ENCODE measurements around the gene GTPBP6.
"Not testable (repeated sequence)": the region's sequence is repeated elsewhere in the genome, so short reads cannot be mapped to it uniquely, and the experiment has no call there.

Gene GTPBP6

DNA sequence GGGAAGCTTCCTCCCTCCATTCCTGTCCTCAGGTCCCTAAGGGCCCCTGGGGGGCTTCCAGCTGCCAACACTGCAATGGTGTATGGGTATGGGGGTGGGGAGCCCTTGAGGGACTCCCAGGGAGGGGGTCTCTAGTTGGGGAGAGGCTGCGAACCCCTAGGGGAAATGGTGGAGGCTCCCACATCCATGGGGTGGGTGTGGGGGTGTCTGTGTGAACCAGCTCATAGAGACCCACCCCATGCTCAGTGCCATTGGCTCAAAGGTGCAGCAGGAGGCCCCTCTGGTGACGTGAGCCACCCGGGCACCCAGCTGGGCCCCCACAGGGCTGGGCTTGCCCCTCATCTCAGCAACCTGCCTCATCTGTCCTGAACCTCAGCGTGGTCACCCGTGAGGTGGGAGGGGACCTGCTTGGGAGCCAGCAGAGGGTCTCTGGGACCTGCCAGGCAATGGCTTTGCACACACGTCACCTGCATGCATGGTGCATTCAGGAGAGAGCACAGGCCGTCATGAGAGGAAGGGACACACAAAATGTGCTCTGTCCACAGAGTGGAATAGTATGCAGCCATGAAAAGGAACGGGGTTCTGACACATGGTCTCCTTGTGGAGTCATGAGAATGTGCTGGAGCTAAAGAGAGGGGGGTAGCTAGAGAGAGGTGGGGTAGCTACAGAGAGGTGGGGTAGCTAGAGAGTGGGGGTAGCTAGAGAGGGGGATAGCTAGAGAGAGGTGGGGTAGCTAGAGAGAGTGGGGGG, 60.1 kb downstream of the GTPBP6 start:
- Histone ChIP-seq H3K23ac (ENCODE audit: low read depth, low read length, poor library complexity) (peak overlapping the region; percentile 29), H4K91ac (ENCODE audit: low read depth, low read length, poor library complexity) (no peak overlapping the region), H4K8ac (ENCODE audit: low read depth, low read length) (no peak overlapping the region), H3K4ac (ENCODE audit: low read length) (no peak overlapping the region), H3K18ac (ENCODE audit: low read length) (peak overlapping the region; percentile 76), H3K4me2 (ENCODE audit: insufficient read depth, low read length, poor library complexity, severe bottlenecking) (no peak overlapping the region), H2BK120ac (ENCODE audit: low read depth, low read length) (no peak overlapping the region), H2BK5ac (ENCODE audit: low read length) (peak overlapping the region; percentile 82), H2BK12ac (ENCODE audit: low read length) (no peak overlapping the region), H3K4me3 (ENCODE audit: low read length in 2 of 2) (no peak overlapping the region), H3K4me1 (ENCODE audit: control insufficient read depth in 2 of 2, insufficient read depth in 1 of 2, low read depth in 1 of 2, low read length in 2 of 2) (peaks cover 0 to 5% of the 10 kb centered on the region in 2 donors), H2BK15ac (ENCODE audit: low read length) (no peak overlapping the region), H3K9me3 (replicated peaks in 1 of 2; ENCODE audit: control insufficient read depth in 2 of 2, insufficient read depth in 1 of 2, low read depth in 1 of 2, low read length in 2 of 2) (peaks cover 0 to 2% of the 10 kb centered on the region in 2 donors), H3K9ac (ENCODE audit: low read depth, low read length, poor library complexity) (no peak overlapping the region), H3K36me3 (replicated peaks in 1 of 2; ENCODE audit: control insufficient read depth in 2 of 2, insufficient read depth in 2 of 2, low read length in 2 of 2) (no peaks in the 10 kb centered on the region), H2AFZ (ENCODE audit: low read length) (no peak overlapping the region), H2AK5ac (ENCODE audit: low read depth, low read length) (peak overlapping the region; percentile 98), H3K14ac (ENCODE audit: low read length) (peak overlapping the region; percentile 84), H3K27me3 (ENCODE audit: control insufficient read depth in 3 of 3, insufficient read depth in 3 of 3, low read depth in 1 of 3, low read length in 3 of 3) (no peaks in the 10 kb centered on the region), H3K79me1 (ENCODE audit: low read depth, low read length) (no peaks in the 10 kb centered on the region), H3K27ac (replicated peaks; ENCODE audit: low read length) (no peak overlapping the region)
- DNase-seq (ENCODE audit: low spot score) = no peak
- WGBS, 2 donors (ENCODE audit: extremely low coverage in 2 of 2, insufficient read length in 2 of 2, insufficient replicate concordance in 1 of 2) = no CpG with 5 or more reads among the region's 8 CpGs

DNA sequence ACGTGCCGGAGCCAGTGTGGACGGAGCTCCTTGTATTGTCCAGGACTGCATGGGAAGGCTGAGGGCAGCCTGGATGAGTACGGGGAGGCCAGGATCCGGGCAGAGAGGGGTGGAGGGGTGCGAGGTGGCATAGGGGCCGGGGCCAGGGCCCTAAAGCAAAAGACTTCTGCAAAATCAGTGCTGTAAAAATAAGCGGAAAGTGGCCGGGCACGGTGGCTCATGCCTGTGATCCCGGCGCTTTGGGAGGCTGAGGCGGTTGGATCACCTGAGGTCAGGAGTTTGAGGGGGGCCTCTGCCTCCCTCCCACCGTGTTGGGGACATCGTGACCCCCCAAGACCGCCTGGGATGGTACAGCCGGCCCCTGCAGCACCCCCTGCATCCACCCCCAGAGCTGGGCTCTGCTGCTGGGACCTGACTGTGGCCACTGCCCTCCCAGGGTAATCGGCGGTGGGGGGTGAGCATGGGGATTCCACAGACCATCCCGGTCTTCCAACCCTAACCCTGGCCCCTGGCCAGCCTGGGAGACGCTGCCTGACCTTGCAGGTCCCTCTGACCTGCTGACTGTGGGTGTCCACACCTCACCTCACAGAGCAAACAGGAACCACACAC, 60.8 kb downstream of the GTPBP6 start:
- Histone ChIP-seq H3K4me2 (ENCODE audit: insufficient read depth, low read length, poor library complexity, severe bottlenecking) (no peak overlapping the region), H4K91ac (ENCODE audit: low read depth, low read length, poor library complexity) (no peak overlapping the region), H3K4ac (ENCODE audit: low read length) (no peak overlapping the region), H3K4me3 (ENCODE audit: low read length in 2 of 2) (no peak overlapping the region), H2AFZ (ENCODE audit: low read length) (no peak overlapping the region), H2BK120ac (ENCODE audit: low read depth, low read length) (no peak overlapping the region), H2AK5ac (ENCODE audit: low read depth, low read length) (peak overlapping the region; percentile 98), H2BK12ac (ENCODE audit: low read length) (no peak overlapping the region), H3K4me1 (ENCODE audit: control insufficient read depth in 2 of 2, insufficient read depth in 1 of 2, low read depth in 1 of 2, low read length in 2 of 2) (peaks cover 0 to 5% of the 10 kb centered on the region in 2 donors), H4K8ac (ENCODE audit: low read depth, low read length) (no peak overlapping the region), H3K23ac (ENCODE audit: low read depth, low read length, poor library complexity) (no peak overlapping the region), H2BK5ac (ENCODE audit: low read length) (peak overlapping the region; percentile 82), H3K27me3 (ENCODE audit: control insufficient read depth in 3 of 3, insufficient read depth in 3 of 3, low read depth in 1 of 3, low read length in 3 of 3) (no peaks in the 10 kb centered on the region), H3K27ac (replicated peaks; ENCODE audit: low read length) (no peak overlapping the region), H3K36me3 (replicated peaks in 1 of 2; ENCODE audit: control insufficient read depth in 2 of 2, insufficient read depth in 2 of 2, low read length in 2 of 2) (no peaks in the 10 kb centered on the region), H2BK15ac (ENCODE audit: low read length) (no peak overlapping the region), H3K18ac (ENCODE audit: low read length) (peak overlapping the region; percentile 76), H3K9ac (ENCODE audit: low read depth, low read length, poor library complexity) (no peak overlapping the region), H3K14ac (ENCODE audit: low read length) (no peak overlapping the region), H3K79me1 (ENCODE audit: low read depth, low read length) (no peaks in the 10 kb centered on the region), H3K9me3 (replicated peaks in 1 of 2; ENCODE audit: control insufficient read depth in 2 of 2, insufficient read depth in 1 of 2, low read depth in 1 of 2, low read length in 2 of 2) (peaks cover 0 to 2% of the 10 kb centered on the region in 2 donors)
- no CpG with 5 or more reads among the region's 21 CpGs for WGBS, 2 donors (ENCODE audit: extremely low coverage in 2 of 2, insufficient read length in 2 of 2, insufficient replicate concordance in 1 of 2)
- no peak for DNase-seq (ENCODE audit: low spot score)

DNA sequence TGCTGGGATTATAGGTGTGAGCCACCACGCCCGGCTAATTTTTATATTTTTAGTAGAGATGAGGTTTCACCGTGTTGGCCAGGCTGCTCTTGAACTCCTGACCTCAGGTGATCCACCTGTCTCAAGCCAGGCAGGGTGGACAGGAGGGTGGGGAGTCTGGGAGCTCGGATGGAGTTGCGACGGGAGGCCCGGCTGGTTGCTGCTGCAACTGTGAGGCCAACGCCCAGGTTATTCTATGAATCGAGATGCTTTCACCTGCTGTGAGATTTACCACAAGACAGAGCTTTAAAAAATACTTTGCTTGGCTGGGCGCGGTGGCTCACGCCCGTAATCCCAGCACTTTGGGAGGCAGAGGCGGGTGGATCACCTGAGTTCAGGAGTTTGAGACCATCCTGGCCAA, 61.5 kb downstream of the GTPBP6 start:
- H2BK5ac ChIP-seq (ENCODE audit: low read length); H3K23ac ChIP-seq (ENCODE audit: low read depth, low read length, poor library complexity); H3K14ac ChIP-seq (ENCODE audit: low read length); H4K8ac ChIP-seq (ENCODE audit: low read depth, low read length); H3K9ac ChIP-seq (ENCODE audit: low read depth, low read length, poor library complexity); H3K79me1 ChIP-seq (ENCODE audit: low read depth, low read length); H2BK15ac ChIP-seq (ENCODE audit: low read length); H3K27me3 ChIP-seq (ENCODE audit: control insufficient read depth in 3 of 3, insufficient read depth in 3 of 3, low read depth in 1 of 3, low read length in 3 of 3); H3K4ac ChIP-seq (ENCODE audit: low read length); H2BK12ac ChIP-seq (ENCODE audit: low read length); H3K4me3 ChIP-seq (ENCODE audit: low read length in 2 of 2); H3K18ac ChIP-seq (ENCODE audit: low read length); H3K9me3 ChIP-seq (replicated peaks in 1 of 2; ENCODE audit: control insufficient read depth in 2 of 2, insufficient read depth in 1 of 2, low read depth in 1 of 2, low read length in 2 of 2); H3K4me1 ChIP-seq (ENCODE audit: control insufficient read depth in 2 of 2, insufficient read depth in 1 of 2, low read depth in 1 of 2, low read length in 2 of 2); DNase-seq (ENCODE audit: low spot score); H2AFZ ChIP-seq (ENCODE audit: low read length); H3K4me2 ChIP-seq (ENCODE audit: insufficient read depth, low read length, poor library complexity, severe bottlenecking); H2BK120ac ChIP-seq (ENCODE audit: low read depth, low read length); H3K27ac ChIP-seq (replicated peaks; ENCODE audit: low read length); H4K91ac ChIP-seq (ENCODE audit: low read depth, low read length, poor library complexity); H2AK5ac ChIP-seq (ENCODE audit: low read depth, low read length); H3K36me3 ChIP-seq (replicated peaks in 1 of 2; ENCODE audit: control insufficient read depth in 2 of 2, insufficient read depth in 2 of 2, low read length in 2 of 2): not testable (repeated sequence)
- no CpG with 5 or more reads among the region's 14 CpGs for WGBS, 2 donors (ENCODE audit: extremely low coverage in 2 of 2, insufficient read length in 2 of 2, insufficient replicate concordance in 1 of 2)

DNA sequence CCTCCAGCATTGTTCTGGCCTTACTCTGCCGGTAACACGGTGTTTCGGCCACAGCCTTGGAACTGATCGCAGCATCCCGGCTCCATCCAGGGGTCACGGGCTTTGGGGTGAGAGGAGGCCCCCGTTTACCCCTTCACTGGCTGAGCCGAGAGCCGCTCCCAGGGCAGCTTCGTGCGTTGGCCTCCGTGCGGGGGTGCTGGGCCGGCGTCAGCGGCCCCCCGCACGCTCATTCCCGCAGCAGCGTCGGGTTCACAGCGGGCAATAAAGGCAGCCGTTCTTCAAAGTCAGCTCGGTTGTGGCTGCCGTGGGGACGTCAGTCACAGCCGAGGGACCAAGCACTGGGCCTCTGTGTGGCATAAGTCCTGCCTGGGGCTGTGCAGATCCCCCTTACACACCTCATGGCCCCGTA, 62.7 kb downstream of the GTPBP6 start:
- Histone ChIP-seq H3K9ac (ENCODE audit: low read depth, low read length, poor library complexity) (no peak overlapping the region), H3K36me3 (replicated peaks in 1 of 2; ENCODE audit: control insufficient read depth in 2 of 2, insufficient read depth in 2 of 2, low read length in 2 of 2) (no peaks in the 10 kb centered on the region), H3K27ac (replicated peaks; ENCODE audit: low read length) (no peak overlapping the region), H2AFZ (ENCODE audit: low read length) (peak overlapping the region; percentile 22), H3K4me1 (ENCODE audit: control insufficient read depth in 2 of 2, insufficient read depth in 1 of 2, low read depth in 1 of 2, low read length in 2 of 2) (no peaks in the 10 kb centered on the region), H3K27me3 (ENCODE audit: control insufficient read depth in 3 of 3, insufficient read depth in 3 of 3, low read depth in 1 of 3, low read length in 3 of 3) (no peaks in the 10 kb centered on the region), H4K91ac (ENCODE audit: low read depth, low read length, poor library complexity) (no peak overlapping the region), H3K9me3 (replicated peaks in 1 of 2; ENCODE audit: control insufficient read depth in 2 of 2, insufficient read depth in 1 of 2, low read depth in 1 of 2, low read length in 2 of 2) (peaks cover 0 to 2% of the 10 kb centered on the region in 2 donors), H2BK120ac (ENCODE audit: low read depth, low read length) (no peak overlapping the region), H3K79me1 (ENCODE audit: low read depth, low read length) (no peaks in the 10 kb centered on the region), H2BK5ac (ENCODE audit: low read length) (no peak overlapping the region), H3K14ac (ENCODE audit: low read length) (no peak overlapping the region), H3K4ac (ENCODE audit: low read length) (no peak overlapping the region), H2AK5ac (ENCODE audit: low read depth, low read length) (no peak overlapping the region), H3K18ac (ENCODE audit: low read length) (no peak overlapping the region), H2BK12ac (ENCODE audit: low read length) (no peak overlapping the region), H2BK15ac (ENCODE audit: low read length) (no peak overlapping the region), H3K23ac (ENCODE audit: low read depth, low read length, poor library complexity) (no peak overlapping the region), H3K4me3 (ENCODE audit: low read length in 2 of 2) (no peak overlapping the region), H4K8ac (ENCODE audit: low read depth, low read length) (no peak overlapping the region), H3K4me2 (ENCODE audit: insufficient read depth, low read length, poor library complexity, severe bottlenecking) (no peak overlapping the region)
- no peak for DNase-seq (ENCODE audit: low spot score)
- no CpG with 5 or more reads among the region's 28 CpGs for WGBS, 2 donors (ENCODE audit: extremely low coverage in 2 of 2, insufficient read length in 2 of 2, insufficient replicate concordance in 1 of 2)

Data from neuronal stem cell (in vitro differentiated cells).